Natural killer cell (primary cell): ENCODE results near the gene ZNRD2. TPM values are rescaled to one million over a fixed set of nuclear protein-coding genes. Genes with fewer than 3 reads are reported as not detected.
A peak's percentile ranks its signal among the peaks of the same experiment; 100 is the strongest.

Experiments used
- ATAC-seq, 3 donors: fragments of 150-1000 bp in 2 of 3; fragments of 200-7000 bp in 1 of 3; cut with Tn5 transposase; 1 replicate in 1 of 3; 2 replicates in 2 of 3; pipeline ENCODE4 v1.10.0; 2021; ENCODE audit warnings: mild to moderate bottlenecking in 2 of 3, moderate library complexity in 2 of 3
- DNase-seq, 2 donors: peaks; one replicate each; pipeline versions ENCODE4 v3.0.0 to v3.0.0-alpha.2; 2013 to 2021; ENCODE audit warnings: mixed read lengths in 1 of 2
- H3K27ac ChIP-seq: one replicate; pipeline ENCODE4 v1.5.1; 2013; ENCODE audit warnings: mild to moderate bottlenecking, low read length
- H3K27me3 ChIP-seq: one replicate; pipeline ENCODE4 v1.6.1; 2013; ENCODE audit warnings: low read length; ENCODE audit not compliant: control insufficient read depth, insufficient read depth
- H3K36me3 ChIP-seq: one replicate; pipeline ENCODE4 v1.6.1; 2013; ENCODE audit warnings: low read length; ENCODE audit not compliant: control insufficient read depth, insufficient read depth
- H3K4me1 ChIP-seq: one replicate; pipeline ENCODE4 v1.6.1; 2013; ENCODE audit warnings: low read length; ENCODE audit not compliant: control insufficient read depth, insufficient read depth
- H3K4me3 ChIP-seq: one replicate; pipeline ENCODE4 v1.5.1; 2013; ENCODE audit warnings: low read length
- H3K9me3 ChIP-seq: one replicate; pipeline ENCODE4 v1.6.1; 2013; ENCODE audit warnings: low read length; ENCODE audit not compliant: control insufficient read depth, insufficient read depth
- H3K27ac Mint-ChIP-seq, 2 donors: one replicate each; pipeline ENCODE4 v1.8.0; 2022; ENCODE audit warnings: mild to moderate bottlenecking in 2 of 2, mixed read lengths in 2 of 2, moderate library complexity in 1 of 2
- H3K27me3 Mint-ChIP-seq, 2 donors: one replicate each; pipeline ENCODE4 v1.8.0; 2022; ENCODE audit warnings: low read depth in 2 of 2, mixed read lengths in 2 of 2
- H3K36me3 Mint-ChIP-seq: one replicate; pipeline ENCODE4 v1.8.0; 2022; ENCODE audit warnings: mixed read lengths
- H3K4me1 Mint-ChIP-seq, 2 donors: one replicate each; pipeline ENCODE4 v1.8.0; 2022; ENCODE audit warnings: mixed read lengths in 2 of 2
- H3K4me3 Mint-ChIP-seq: one replicate; pipeline ENCODE4 v1.8.0; 2022; ENCODE audit warnings: mild to moderate bottlenecking, moderate library complexity, mixed read lengths
- H3K9me3 Mint-ChIP-seq, 2 donors: one replicate each; pipeline ENCODE4 v1.8.0; 2022; ENCODE audit warnings: mixed read lengths in 2 of 2
- WGBS: methylation state at CpG from one replicate; pipeline ENCODE4 v1.1.7; 2013; ENCODE audit warnings: missing lambda C conversion rate; ENCODE audit not compliant: insufficient coverage; 5-methylcytosine and 5-hydroxymethylcytosine counted together
- intact Hi-C: fragments of 100-400 bp; cut with micrococcal nuclease; formaldehyde crosslinking; loops from one replicate; pipeline ENCODE4 v1.14.2; 2022
- total RNA-seq, 4 donors: library from RNA; stranded (reverse); fragments of 120-200 nt in 1 of 4; gene quantifications; one replicate each; pipeline versions ENCODE4 v1.2.3 to v1.2.4, GENCODE V29; 2013 to 2022
- TF ChIP-seq, protein P1 (sequence below): fragments of 200-600 bp; IDR thresholded peaks from one replicate; pipeline ENCODE4 v1.8.0; 2022; ENCODE audit warnings: antibody characterized with exemption

Gene ZNRD2
- total RNA-seq, 3 donors from 2014 or later (not counting 1 experiment from before 2014, with no cell fraction given) = 40.9 to 64.1 (median 60.0) TPM

DNA sequence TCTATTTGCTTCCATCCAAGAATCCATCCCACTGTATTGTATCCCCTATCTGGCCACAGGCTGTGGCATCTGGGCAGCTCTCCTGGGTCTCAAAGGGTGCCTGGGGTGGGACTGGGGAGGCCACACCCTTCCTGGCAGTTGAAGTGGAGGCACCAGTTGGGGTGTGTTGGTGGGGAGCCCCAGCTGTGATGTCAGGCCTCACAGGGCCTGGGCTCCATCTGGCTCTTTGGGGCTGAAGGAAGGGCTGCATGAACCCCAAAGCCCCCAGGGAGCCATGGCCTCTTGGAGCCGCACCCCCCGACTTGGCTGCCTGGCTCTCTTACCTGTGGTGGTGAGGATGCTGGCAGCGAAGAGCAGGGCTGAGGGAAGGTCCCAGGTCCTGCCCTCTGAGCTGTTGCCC lies 24.9 kb downstream of the ZNRD2 start:
- no peaks in the 10 kb centered on the region for H3K9me3 ChIP-seq
- peaks cover 9% of the 10 kb centered on the region for H3K4me1 ChIP-seq
- ATAC-seq (peak in 1 of 3 donors; percentile 5), DNase-seq (no peak)
- Mint-ChIP-seq H3K27ac (no peak overlapping the region), H3K4me1 (peaks cover 0 to 10% of the 10 kb centered on the region in 2 donors), H3K9me3 (no peaks in the 10 kb centered on the region), H3K27me3 (no peaks in the 10 kb centered on the region), H3K36me3 (no peaks in the 10 kb centered on the region), H3K4me3 (no peak overlapping the region)
- WGBS = 90% methylated on average over 3 of the region's 3 CpGs
- no peak overlapping the region for H3K27ac ChIP-seq
- H3K27me3 ChIP-seq = no peaks in the 10 kb centered on the region
- H3K4me3 ChIP-seq = no peak overlapping the region
- intact Hi-C loops = no loop called here
- TF ChIP-seq, protein P1, sequence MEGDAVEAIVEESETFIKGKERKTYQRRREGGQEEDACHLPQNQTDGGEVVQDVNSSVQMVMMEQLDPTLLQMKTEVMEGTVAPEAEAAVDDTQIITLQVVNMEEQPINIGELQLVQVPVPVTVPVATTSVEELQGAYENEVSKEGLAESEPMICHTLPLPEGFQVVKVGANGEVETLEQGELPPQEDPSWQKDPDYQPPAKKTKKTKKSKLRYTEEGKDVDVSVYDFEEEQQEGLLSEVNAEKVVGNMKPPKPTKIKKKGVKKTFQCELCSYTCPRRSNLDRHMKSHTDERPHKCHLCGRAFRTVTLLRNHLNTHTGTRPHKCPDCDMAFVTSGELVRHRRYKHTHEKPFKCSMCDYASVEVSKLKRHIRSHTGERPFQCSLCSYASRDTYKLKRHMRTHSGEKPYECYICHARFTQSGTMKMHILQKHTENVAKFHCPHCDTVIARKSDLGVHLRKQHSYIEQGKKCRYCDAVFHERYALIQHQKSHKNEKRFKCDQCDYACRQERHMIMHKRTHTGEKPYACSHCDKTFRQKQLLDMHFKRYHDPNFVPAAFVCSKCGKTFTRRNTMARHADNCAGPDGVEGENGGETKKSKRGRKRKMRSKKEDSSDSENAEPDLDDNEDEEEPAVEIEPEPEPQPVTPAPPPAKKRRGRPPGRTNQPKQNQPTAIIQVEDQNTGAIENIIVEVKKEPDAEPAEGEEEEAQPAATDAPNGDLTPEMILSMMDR = no peak
- peaks cover 41% of the 10 kb centered on the region for H3K36me3 ChIP-seq

DNA sequence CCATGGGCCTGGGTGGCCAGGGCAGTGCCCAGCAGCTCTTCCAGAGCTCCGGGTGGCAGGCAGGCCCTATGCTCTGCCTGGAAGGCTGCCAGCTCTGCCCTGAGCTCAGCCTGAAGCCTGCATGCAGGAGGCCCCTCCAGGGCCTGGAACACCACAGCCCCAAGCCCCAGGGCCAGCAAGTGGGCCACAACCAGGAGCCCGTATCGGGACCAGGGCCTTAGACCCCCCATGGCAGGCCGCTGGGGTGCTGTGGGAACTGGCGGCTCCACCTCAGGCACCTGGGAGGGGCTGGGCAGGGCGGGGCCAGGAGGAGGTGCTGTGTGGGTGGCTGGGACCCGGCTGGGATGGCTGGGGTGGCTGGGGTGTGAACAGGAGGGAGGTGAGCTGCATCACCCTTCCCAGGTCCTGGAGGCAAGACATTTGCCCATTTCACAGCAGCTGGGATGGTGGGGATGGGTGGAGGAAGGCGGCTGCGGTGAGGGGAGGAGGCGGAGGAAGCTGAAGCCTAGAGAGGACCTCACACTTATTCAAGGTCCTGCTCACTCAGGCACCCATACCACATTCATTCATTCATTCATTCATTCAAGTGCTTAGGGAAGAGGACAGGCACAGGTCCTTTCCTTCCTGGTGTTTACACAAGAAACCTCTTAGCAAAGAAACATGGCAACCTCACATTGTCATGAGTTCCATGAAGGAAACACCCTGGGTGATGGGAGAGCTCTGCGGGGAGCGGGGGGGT lies 25.4 kb downstream of the ZNRD2 start, which contains the start of gene KCNK7:
Gene KCNK7 (minus strand): TSS at position 258 of the 739 bp plus-strand sequence. CDS start 28 bp downstream, at position 230.
- DNase-seq (no peak), ATAC-seq (peak in 1 of 3 donors; percentile 9)
- Histone ChIP-seq H3K4me1 (peaks cover 9% of the 10 kb centered on the region), H3K4me3 (no peak within 1 kb of the TSS), H3K9me3 (no peaks in the 10 kb centered on the region), H3K27ac (no peak within 1 kb of the TSS), H3K36me3 (peaks cover 35% of the 10 kb centered on the region), H3K27me3 (no peaks in the 10 kb centered on the region)
- intact Hi-C loops = no loop called here
- no peak within 1 kb of the TSS for H3K4me3 Mint-ChIP-seq
- H3K27me3 Mint-ChIP-seq = no peaks in the 10 kb centered on the region
- no peaks in the 10 kb centered on the region for H3K36me3 Mint-ChIP-seq
- peaks cover 0 to 10% of the 10 kb centered on the region in 2 donors for H3K4me1 Mint-ChIP-seq
- peak within 1 kb of the TSS in 1 of 2 donors; percentile 24 for H3K27ac Mint-ChIP-seq
- TF ChIP-seq, protein P1 = no peak
- H3K9me3 Mint-ChIP-seq = no peaks in the 10 kb centered on the region
- 78% methylated on average over 10 of the region's 12 CpGs for WGBS

DNA sequence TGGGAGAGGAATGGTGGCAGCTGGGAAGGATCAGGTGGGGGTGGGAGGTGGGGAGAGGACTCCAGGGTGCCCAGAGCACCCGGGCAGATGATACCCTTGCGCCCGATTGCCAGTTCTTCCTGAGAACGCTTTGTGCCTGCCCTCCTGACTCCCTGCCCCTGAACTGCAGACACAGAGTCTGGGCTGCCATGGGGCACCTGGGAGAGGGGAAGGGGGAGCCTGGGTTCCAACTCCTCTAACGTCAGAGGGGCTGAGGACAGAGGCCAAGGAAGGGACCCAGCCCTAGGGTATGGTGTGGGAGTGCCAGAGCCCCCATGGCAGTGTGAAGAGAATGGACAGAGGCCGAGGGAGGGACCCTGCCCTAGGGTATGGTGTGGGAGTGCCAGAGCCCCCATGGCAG lies 26.2 kb downstream of the ZNRD2 start:
- Histone ChIP-seq H3K4me1 (peaks cover 9% of the 10 kb centered on the region), H3K27ac (no peak overlapping the region), H3K27me3 (no peaks in the 10 kb centered on the region), H3K9me3 (no peaks in the 10 kb centered on the region), H3K36me3 (peaks cover 32% of the 10 kb centered on the region), H3K4me3 (no peak overlapping the region)
- Mint-ChIP-seq H3K4me3 (no peak overlapping the region), H3K9me3 (no peaks in the 10 kb centered on the region), H3K27me3 (no peaks in the 10 kb centered on the region), H3K4me1 (peaks cover 0 to 10% of the 10 kb centered on the region in 2 donors), H3K27ac (peak overlapping the region in 1 of 2 donors; percentile 24), H3K36me3 (no peaks in the 10 kb centered on the region)
- TF ChIP-seq, protein P1 = no peak
- DNase-seq (no peak), ATAC-seq (no peak)
- intact Hi-C loops = no loop called here
- WGBS = 89% methylated on average over 6 of the region's 6 CpGs
